GM23248 (cell line): Measurements from ENCODE around the gene UQCR10. TPM values are rescaled to one million over a fixed set of nuclear protein-coding genes. Genes with fewer than 3 reads are reported as not detected.

ENCODE experiments used
- DNase-seq: peaks from one replicate; pipeline ENCODE4 v3.0.0-alpha.2; 2015
- H2AFZ ChIP-seq: fragments of 200-600 bp; sonication (generic); 2 replicates; pipeline ENCODE4 v1.6.1; 2016; ENCODE audit warnings: antibody characterized with exemption
- H3F3A ChIP-seq: fragments of 200-600 bp; sonication (generic); 2 replicates; pipeline ENCODE4 v1.6.1; 2016; ENCODE audit warnings: mild to moderate bottlenecking, antibody characterized with exemption, mixed run types; ENCODE audit not compliant: insufficient read depth
- H3K27ac ChIP-seq: fragments of 200-600 bp; sonication (generic); 2 replicates; pipeline ENCODE4 v1.5.1; 2016; ENCODE audit warnings: mild to moderate bottlenecking
- H3K27me3 ChIP-seq: fragments of 200-600 bp; sonication (generic); replicated peaks from 2 replicates; pipeline ENCODE4 v1.6.1; 2016; ENCODE audit warnings: mild to moderate bottlenecking; ENCODE audit not compliant: insufficient read depth
- H3K36me3 ChIP-seq: fragments of 200-600 bp; sonication (generic); 2 replicates; pipeline ENCODE4 v1.6.1; 2016; ENCODE audit warnings: low read depth, mild to moderate bottlenecking
- H3K4me1 ChIP-seq: fragments of 200-600 bp; sonication (generic); 2 replicates; pipeline ENCODE4 v1.6.1; 2016; ENCODE audit warnings: mild to moderate bottlenecking; ENCODE audit not compliant: insufficient read depth
- H3K4me2 ChIP-seq: fragments of 200-600 bp; sonication (generic); one replicate; pipeline ENCODE4 v1.6.1; 2016; ENCODE audit warnings: mild to moderate bottlenecking; ENCODE audit not compliant: unreplicated experiment
- H3K4me3 ChIP-seq: fragments of 200-600 bp; sonication (generic); 2 replicates; pipeline ENCODE4 v1.5.1; 2016; ENCODE audit warnings: mild to moderate bottlenecking
- H3K79me2 ChIP-seq: fragments of 200-600 bp; sonication (generic); 2 replicates; pipeline ENCODE4 v1.6.1; 2016; ENCODE audit warnings: mild to moderate bottlenecking; ENCODE audit not compliant: insufficient read depth
- H3K9ac ChIP-seq: fragments of 200-600 bp; sonication (generic); 2 replicates; pipeline ENCODE4 v1.6.1; 2016; ENCODE audit warnings: mild to moderate bottlenecking
- H3K9me2 ChIP-seq: fragments of 200-600 bp; sonication (generic); 2 replicates; pipeline ENCODE4 v1.6.1; 2016; ENCODE audit warnings: mixed run types, mild to moderate bottlenecking, moderate library complexity; ENCODE audit not compliant: insufficient read depth
- H3K9me3 ChIP-seq: fragments of 200-600 bp; sonication (generic); one replicate; pipeline ENCODE4 v1.6.1; 2017; ENCODE audit warnings: low read depth
- H4K20me1 ChIP-seq: fragments of 200-600 bp; sonication (generic); 2 replicates; pipeline ENCODE4 v1.6.0; 2016; ENCODE audit not compliant: insufficient read depth
- EZH2 ChIP-seq: fragments of 200-600 bp; sonication (generic); IDR thresholded peaks from 2 replicates; pipeline ENCODE4 v1.6.1; 2018; ENCODE audit warnings: antibody characterized with exemption, mild to moderate bottlenecking; ENCODE audit not compliant: insufficient read depth, poor library complexity, severe bottlenecking
- EZH2phosphoT487 ChIP-seq: fragments of 200-600 bp; sonication (generic); IDR thresholded peaks from 2 replicates; pipeline ENCODE4 v1.6.1; 2018; ENCODE audit warnings: antibody characterized with exemption, moderate library complexity, mild to moderate bottlenecking, low read depth; ENCODE audit not compliant: insufficient read depth
- WGBS, 2 experiments: methylation state at CpG; one replicate each; pipeline ENCODE4 v1.1.6; 2015 to 2017; ENCODE audit warnings: low lambda C conversion rate in 2 of 2, low coverage in 1 of 2; ENCODE audit errors: missing lambda C conversion rate in 2 of 2; 5-methylcytosine and 5-hydroxymethylcytosine counted together
- in situ Hi-C: fragments of 300-500 bp; cut with MboI; formaldehyde crosslinking; loops from 2 replicates; pipeline ENCODE4 v1.15.0; 2020
- polyA plus RNA-seq: library from polyadenylated mRNA; unstranded; fragments of >200 nt; fragmentation: Nextera tagmentation; extraction: Ambion mirVana; gene quantifications from 2 replicates; pipeline ENCODE4 v1.2.1, GENCODE V29; 2016
- total RNA-seq: library from RNA; depleted of rRNA; stranded (reverse); fragments of >200 nt; shearing (Covaris generic); gene quantifications from 2 replicates; pipeline ENCODE4 v1.2.3, GENCODE V29; 2014

UQCR10 gene
- total and polyA plus RNA-seq, 2 experiments from 2014 or later, result 45.0 to 233 TPM

GRCh38 chr22:29810216-29810615 is 43.0 kb downstream of the UQCR10 start:
- no peak overlapping the region for H2AFZ ChIP-seq
- no peaks in the 10 kb centered on the region for H3K9me2 ChIP-seq
- H3F3A ChIP-seq, result no peaks in the 10 kb centered on the region
- TF ChIP-seq EZH2phosphoT487, result no peak
- no peak for TF ChIP-seq EZH2
- no peaks in the 10 kb centered on the region for H4K20me1 ChIP-seq
- H3K9ac ChIP-seq, result no peak overlapping the region
- in situ Hi-C loops, result no loop called here
- H3K4me1 ChIP-seq, result no peaks in the 10 kb centered on the region
- H3K27me3 ChIP-seq, result no peaks in the 10 kb centered on the region
- DNase-seq, result no peak
- H3K9me3 ChIP-seq, result no peaks in the 10 kb centered on the region
- no peaks in the 10 kb centered on the region for H3K79me2 ChIP-seq
- H3K27ac ChIP-seq, result no peak overlapping the region
- no peak overlapping the region for H3K4me2 ChIP-seq
- H3K4me3 ChIP-seq, result no peak overlapping the region
- peaks cover 38% of the 10 kb centered on the region; the same call in 1 of the 2 replicates for H3K36me3 ChIP-seq
- 91 to 96% methylated on average over 2 of the region's 2 CpGs for WGBS, 2 experiments

- Histone ChIP-seq H3K9ac (no peak overlapping the region), H3K4me2 (no peak overlapping the region), H3K79me2 (no peaks in the 10 kb centered on the region), H2AFZ (no peak overlapping the region), H3K27ac (no peak overlapping the region), H3K9me3 (no peaks in the 10 kb centered on the region), H3K36me3 (peaks cover 43% of the 10 kb centered on the region; the same call in 1 of the 2 replicates), H3K4me1 (peaks cover 4% of the 10 kb centered on the region; the same call in 1 of the 2 replicates), H4K20me1 (no peaks in the 10 kb centered on the region), H3K27me3 (no peaks in the 10 kb centered on the region), H3F3A (no peaks in the 10 kb centered on the region), H3K9me2 (no peaks in the 10 kb centered on the region), H3K4me3 (no peak overlapping the region)
- DNase-seq, result no peak
- no peak for TF ChIP-seq EZH2phosphoT487
- no peak for TF ChIP-seq EZH2
- in situ Hi-C loops, result no loop called here
- 65 to 70% methylated on average over 2 of the region's 2 CpGs for WGBS, 2 experiments
Observed at GRCh38 chr22:29811377-29811776, 44.2 kb downstream of the UQCR10 start.

- no peaks in the 10 kb centered on the region for H3K27me3 ChIP-seq
- peaks cover 38% of the 10 kb centered on the region; the same call in 1 of the 2 replicates for H3K36me3 ChIP-seq
- no peak overlapping the region for H3K4me3 ChIP-seq
- DNase-seq, result no peak
- H2AFZ ChIP-seq, result no peak overlapping the region
- in situ Hi-C loops, result no loop called here
- no peaks in the 10 kb centered on the region for H3K9me3 ChIP-seq
- no peak overlapping the region for H3K9ac ChIP-seq
- 0 out of 2 replicates have a peak, but pooled peaks cover 8% of the 10 kb centered on the region for H3F3A ChIP-seq
- H3K27ac ChIP-seq, result no peak overlapping the region
- H3K4me2 ChIP-seq, result no peak overlapping the region
- H4K20me1 ChIP-seq, result no peaks in the 10 kb centered on the region
- H3K79me2 ChIP-seq, result no peaks in the 10 kb centered on the region
- no peaks in the 10 kb centered on the region for H3K9me2 ChIP-seq
- TF ChIP-seq EZH2 (no peak), EZH2phosphoT487 (no peak)
- H3K4me1 ChIP-seq, result peaks cover 6% of the 10 kb centered on the region; the same call in 1 of the 2 replicates
- WGBS, 2 experiments, result 86 to 87% methylated on average over 8 of the region's 8 CpGs
Observed at GRCh38 chr22:29813126-29813525, 46.0 kb downstream of the UQCR10 start.

GRCh38 chr22:29813563-29813962 is 46.4 kb downstream of the UQCR10 start:
- Histone ChIP-seq H3K4me3 (no peak overlapping the region), H4K20me1 (no peaks in the 10 kb centered on the region), H3K9me3 (no peaks in the 10 kb centered on the region), H2AFZ (no peak overlapping the region), H3K4me2 (no peak overlapping the region), H3K9ac (no peak overlapping the region), H3K27me3 (no peaks in the 10 kb centered on the region), H3K36me3 (peaks cover 38% of the 10 kb centered on the region; the same call in 1 of the 2 replicates), H3F3A (0 out of 2 replicates have a peak, but pooled peaks cover 8% of the 10 kb centered on the region), H3K79me2 (no peaks in the 10 kb centered on the region), H3K4me1 (peaks cover 6% of the 10 kb centered on the region; the same call in 1 of the 2 replicates), H3K27ac (no peak overlapping the region), H3K9me2 (no peaks in the 10 kb centered on the region)
- WGBS, 2 experiments, result 87 to 90% methylated on average over 3 of the region's 3 CpGs
- TF ChIP-seq EZH2 (no peak), EZH2phosphoT487 (no peak)
- no peak for DNase-seq
- in situ Hi-C loops, result no loop called here
